ENCODE measurements around the gene RHOBTB1. TPM values are rescaled to one million over a fixed set of nuclear protein-coding genes. Genes with fewer than 3 reads are reported as not detected.

The RHOBTB1 gene, protein sequence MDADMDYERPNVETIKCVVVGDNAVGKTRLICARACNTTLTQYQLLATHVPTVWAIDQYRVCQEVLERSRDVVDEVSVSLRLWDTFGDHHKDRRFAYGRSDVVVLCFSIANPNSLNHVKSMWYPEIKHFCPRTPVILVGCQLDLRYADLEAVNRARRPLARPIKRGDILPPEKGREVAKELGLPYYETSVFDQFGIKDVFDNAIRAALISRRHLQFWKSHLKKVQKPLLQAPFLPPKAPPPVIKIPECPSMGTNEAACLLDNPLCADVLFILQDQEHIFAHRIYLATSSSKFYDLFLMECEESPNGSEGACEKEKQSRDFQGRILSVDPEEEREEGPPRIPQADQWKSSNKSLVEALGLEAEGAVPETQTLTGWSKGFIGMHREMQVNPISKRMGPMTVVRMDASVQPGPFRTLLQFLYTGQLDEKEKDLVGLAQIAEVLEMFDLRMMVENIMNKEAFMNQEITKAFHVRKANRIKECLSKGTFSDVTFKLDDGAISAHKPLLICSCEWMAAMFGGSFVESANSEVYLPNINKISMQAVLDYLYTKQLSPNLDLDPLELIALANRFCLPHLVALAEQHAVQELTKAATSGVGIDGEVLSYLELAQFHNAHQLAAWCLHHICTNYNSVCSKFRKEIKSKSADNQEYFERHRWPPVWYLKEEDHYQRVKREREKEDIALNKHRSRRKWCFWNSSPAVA
- 5.4 to 8.5 TPM (median 6.9 TPM) in 5 replicates for total RNA-seq (2022; extraction: Qiagen RNA extraction; ENCODE audit: low read depth)

DNA sequence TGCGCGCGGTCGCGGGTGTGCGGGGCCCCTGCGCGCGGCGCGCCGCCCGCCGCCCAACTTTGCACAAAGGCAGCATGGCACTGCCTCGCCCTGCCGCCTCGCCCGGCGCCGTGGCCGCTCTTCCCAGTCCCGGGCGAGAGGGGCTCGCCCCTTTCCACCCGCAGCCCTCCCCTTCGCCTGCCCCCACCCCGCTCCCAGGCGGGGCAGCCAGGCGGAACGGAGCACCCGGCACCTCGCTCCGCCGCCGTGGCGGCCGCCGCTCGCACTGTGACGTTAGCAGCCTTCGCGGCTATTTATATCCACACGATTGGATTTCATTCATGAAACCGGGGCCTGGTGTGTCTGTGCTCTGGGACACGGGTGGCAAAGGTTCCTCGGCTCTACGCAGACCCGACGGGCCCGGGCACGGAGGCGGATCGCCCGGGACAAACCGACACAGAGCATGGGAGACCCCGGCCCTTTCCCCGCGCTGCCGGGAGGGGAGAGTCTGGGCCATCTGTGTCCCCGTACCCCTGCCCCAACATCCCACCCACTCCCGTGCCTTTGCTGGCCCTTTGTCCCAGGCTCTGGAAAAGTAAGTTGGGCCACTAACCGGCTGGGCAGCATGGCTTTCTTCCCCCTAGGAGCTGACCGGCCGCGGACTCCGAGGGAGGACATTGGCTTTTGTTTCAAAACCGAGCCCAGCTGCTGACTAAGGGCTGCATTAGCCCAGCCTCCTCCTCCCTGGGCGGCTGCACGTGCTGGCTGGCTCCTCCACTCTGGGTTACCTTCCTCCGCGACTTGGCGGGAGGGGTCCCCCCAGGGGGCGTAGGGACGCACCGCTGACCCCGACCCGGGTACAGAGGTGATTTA lies at the start of gene RHOBTB1:
Gene RHOBTB1, minus strand, starts transcription at position 128 of the 852 bp plus-strand sequence. CDS start 32,643 bp downstream, outside the sequence.

Other genes starting within 250 kb of the RHOBTB1 start
- gene CDK1, start 165.7 kb downstream of the RHOBTB1 start, total RNA-seq (2022; extraction: Qiagen RNA extraction; ENCODE audit: low read depth), result 52.1 to 99.5 TPM (median 91.7 TPM) in 5 replicates